CD14-positive monocyte (primary cell): ENCODE results near the gene KDM6A. TPM values are rescaled to one million over a fixed set of nuclear protein-coding genes. Genes with fewer than 3 reads are reported as not detected.

ENCODE experiments used
- DNase-seq, 3 donors: peaks; one replicate each; pipeline ENCODE4 v3.0.0-alpha.2; 2011 to 2022
- H2AFZ ChIP-seq: 2 replicates; pipeline ENCODE4 v1.6.0; 2012; ENCODE audit warnings: mild to moderate bottlenecking, low read depth, low read length, inconsistent platforms; ENCODE audit not compliant: insufficient read depth, poor library complexity, severe bottlenecking
- H3K27ac ChIP-seq, 2 donors: 1 replicate in 1 of 2; 2 replicates in 1 of 2; pipeline ENCODE4 v1.5.1; 2012 to 2013; ENCODE audit warnings: low read length in 2 of 2, control low read depth in 1 of 2, inconsistent platforms in 1 of 2, low read depth in 1 of 2, mild to moderate bottlenecking in 1 of 2
- H3K27me3 ChIP-seq, 2 donors: one replicate each; pipeline versions ENCODE4 v1.6.0 to v1.6.1; 2011 to 2013; ENCODE audit warnings: low read length in 2 of 2; ENCODE audit not compliant: control insufficient read depth in 2 of 2, insufficient read depth in 2 of 2
- H3K36me3 ChIP-seq, 2 donors: replicated peaks in 1 of 2; 1 replicate in 1 of 2; 2 replicates in 1 of 2; pipeline versions ENCODE4 v1.5.1 to v1.6.1; 2012 to 2013; ENCODE audit warnings: low read length in 2 of 2, control low read depth in 1 of 2, inconsistent platforms in 1 of 2, mild to moderate bottlenecking in 1 of 2; ENCODE audit not compliant: insufficient read depth in 2 of 2, control insufficient read depth in 1 of 2
- H3K4me1 ChIP-seq, 2 donors: 1 replicate in 1 of 2; 2 replicates in 1 of 2; pipeline versions ENCODE4 v1.5.1 to v1.6.1; 2012 to 2013; ENCODE audit warnings: low read length in 2 of 2, control low read depth in 1 of 2, inconsistent platforms in 1 of 2, mild to moderate bottlenecking in 1 of 2, moderate library complexity in 1 of 2; ENCODE audit not compliant: insufficient read depth in 2 of 2, control insufficient read depth in 1 of 2
- H3K4me2 ChIP-seq: replicated peaks from 2 replicates; pipeline ENCODE3; 2012; ENCODE audit warnings: low read length, moderate library complexity, mild to moderate bottlenecking; ENCODE audit not compliant: poor library complexity, severe bottlenecking; ENCODE audit errors: extremely low read depth
- H3K4me3 ChIP-seq, 3 experiments: fragments of 200-600 bp in 1 of 3; sonication (generic) in 1 of 3; replicated peaks in 1 of 3; 1 replicate in 2 of 3; 2 replicates in 1 of 3; pipeline ENCODE4 v1.5.1; 2011 to 2013; ENCODE audit warnings: low read length in 3 of 3, mild to moderate bottlenecking in 3 of 3, control low read depth in 2 of 3, low read depth in 2 of 3, inconsistent platforms in 1 of 3, moderate library complexity in 1 of 3
- H3K79me2 ChIP-seq: 2 replicates; pipeline ENCODE4 v1.6.0; 2012; ENCODE audit warnings: mild to moderate bottlenecking, control low read depth, inconsistent platforms, low read length, moderate library complexity; ENCODE audit not compliant: insufficient read depth
- H3K9ac ChIP-seq: 2 replicates; pipeline ENCODE4 v1.6.0; 2017; ENCODE audit warnings: low read length, mild to moderate bottlenecking; ENCODE audit not compliant: insufficient read depth, poor library complexity, severe bottlenecking
- H3K9me3 ChIP-seq, 2 donors: replicated peaks in 1 of 2; 1 replicate in 1 of 2; 2 replicates in 1 of 2; pipeline versions ENCODE4 v1.5.1 to v1.6.1; 2012 to 2013; ENCODE audit warnings: low read length in 2 of 2, control low read depth in 1 of 2; ENCODE audit not compliant: control insufficient read depth in 1 of 2, insufficient read depth in 1 of 2
- H4K20me1 ChIP-seq: 2 replicates; pipeline ENCODE4 v1.6.0; 2012; ENCODE audit warnings: mild to moderate bottlenecking, low read length, control low read depth, moderate library complexity; ENCODE audit not compliant: insufficient read depth
- H3K27ac Mint-ChIP-seq, 7 donors: one replicate each; pipeline ENCODE4 v1.8.0; 2020; ENCODE audit warnings: mild to moderate bottlenecking in 7 of 7, mixed read lengths in 7 of 7, moderate library complexity in 6 of 7, inconsistent platforms in 2 of 7
- H3K27me3 Mint-ChIP-seq, 3 donors: one replicate each; pipeline ENCODE4 v1.8.0; 2021 to 2022; ENCODE audit warnings: low read depth in 3 of 3, mild to moderate bottlenecking in 3 of 3, mixed read lengths in 3 of 3, moderate library complexity in 3 of 3, inconsistent platforms in 1 of 3
- H3K36me3 Mint-ChIP-seq, 2 donors: one replicate each; pipeline ENCODE4 v1.8.0; 2020; ENCODE audit warnings: mixed read lengths in 2 of 2, inconsistent platforms in 1 of 2, mild to moderate bottlenecking in 1 of 2
- H3K4me1 Mint-ChIP-seq: one replicate; pipeline ENCODE4 v1.8.0; 2020; ENCODE audit warnings: mild to moderate bottlenecking, mixed read lengths
- H3K4me3 Mint-ChIP-seq, 2 donors: one replicate each; pipeline ENCODE4 v1.8.0; 2020; ENCODE audit warnings: mild to moderate bottlenecking in 2 of 2, mixed read lengths in 2 of 2, moderate library complexity in 1 of 2
- H3K9me3 Mint-ChIP-seq, 7 donors: one replicate each; pipeline ENCODE4 v1.8.0; 2020 to 2022; ENCODE audit warnings: mixed read lengths in 7 of 7, mild to moderate bottlenecking in 6 of 7, moderate library complexity in 6 of 7, inconsistent platforms in 2 of 7
- CTCF ChIP-seq: fragments of 200-600 bp; IDR thresholded peaks from one replicate; pipeline ENCODE4 v1.8.0; 2022; ENCODE audit warnings: antibody characterized with exemption, mild to moderate bottlenecking
- WGBS: methylation state at CpG from one replicate; pipeline ENCODE4 v1.1.5; 2013; ENCODE audit warnings: missing lambda C conversion rate; ENCODE audit not compliant: insufficient coverage; 5-methylcytosine and 5-hydroxymethylcytosine counted together
- intact Hi-C, 2 donors: fragments of 100-400 bp; cut with micrococcal nuclease; formaldehyde crosslinking; loops; one replicate each; pipeline versions ENCODE4 v1.15.0 to v1.15.1; 2023
- polyA plus RNA-seq, 3 donors: library from polyadenylated mRNA; depleted of rRNA in 1 of 3; unstranded in 2 of 3; stranded (reverse) in 1 of 3; fragments of 300-500 nt in 2 of 3; fragments of >200 nt in 1 of 3; fragmentation: Illumina TruSeq in 2 of 3; gene quantifications; 1 replicate in 2 of 3; 2 replicates in 1 of 3; pipeline ENCODE4 v1.2.3, GENCODE V29; 2012 to 2021

The KDM6A gene
- polyA plus RNA-seq, 3 donors = 7.6 to 35.0 (median 13.8) TPM

DNA sequence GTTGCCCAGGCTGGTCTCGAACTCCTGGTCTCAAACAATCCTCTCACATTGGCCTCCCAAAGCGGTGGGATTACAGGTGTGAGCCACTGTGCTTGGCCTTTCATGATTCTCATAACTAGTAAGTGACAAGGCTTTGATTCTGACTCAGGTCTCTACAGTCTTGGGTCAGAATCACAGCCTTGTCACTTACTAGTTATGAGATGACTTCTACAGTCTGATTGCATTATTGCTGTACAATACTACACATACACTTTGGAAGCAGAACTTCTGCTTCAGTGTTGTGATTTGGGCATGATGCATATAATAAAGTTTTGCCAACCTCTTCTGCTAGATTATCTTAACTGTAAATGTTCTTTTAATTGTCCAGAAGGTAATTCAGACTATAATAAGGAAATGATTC, 123.3 kb downstream of the KDM6A start:
- Mint-ChIP-seq H3K36me3 (peaks cover 5 to 21% of the 10 kb centered on the region in 2 donors), H3K27ac (peak overlapping the region in 1 of 7 donors; percentile 75), H3K4me1 (peaks cover 41% of the 10 kb centered on the region), H3K4me3 (no peak overlapping the region), H3K27me3 (no peaks in the 10 kb centered on the region), H3K9me3 (peaks cover 0 to 1% (median 0%) of the 10 kb centered on the region in 7 donors)
- Histone ChIP-seq H3K9ac (no peak overlapping the region), H2AFZ (no peak overlapping the region), H4K20me1 (peaks cover 99% of the 10 kb centered on the region), H3K27me3 (no peaks in the 10 kb centered on the region), H3K27ac (peak overlapping the region in 1 of 2 donors; percentile 64), H3K9me3 (no peaks in the 10 kb centered on the region), H3K4me2 (no peak overlapping the region), H3K4me3 (no peak overlapping the region), H3K79me2 (peaks cover 89% of the 10 kb centered on the region), H3K4me1 (peaks cover 14 to 22% of the 10 kb centered on the region in 2 donors), H3K36me3 (peaks cover 0 to 2% of the 10 kb centered on the region in 2 donors)
- peak; percentile 3 to 12 (median 12) for DNase-seq
- no CpG with 5 or more reads among the region's 2 CpGs for WGBS
- intact Hi-C loops = no loop called here
- TF ChIP-seq CTCF = no peak

GRCh38 chrX:44997282-44997812, 124.4 kb downstream of the KDM6A start:
- peak overlapping the region; percentile 62 to 80 for H3K4me3 Mint-ChIP-seq
- H4K20me1 ChIP-seq = peaks cover 99% of the 10 kb centered on the region
- H3K36me3 ChIP-seq = peaks cover 0 to 2% of the 10 kb centered on the region in 2 donors
- peak overlapping the region; percentile 61 for H3K4me2 ChIP-seq
- H2AFZ ChIP-seq = no peak overlapping the region
- peaks cover 45% of the 10 kb centered on the region for H3K4me1 Mint-ChIP-seq
- H3K9me3 ChIP-seq = no peaks in the 10 kb centered on the region
- TF ChIP-seq CTCF = no peak
- peaks cover 89% of the 10 kb centered on the region for H3K79me2 ChIP-seq
- WGBS = 100% methylated on average over 1 of the region's 10 CpGs
- peaks cover 5 to 20% of the 10 kb centered on the region in 2 donors for H3K36me3 Mint-ChIP-seq
- peak overlapping the region in 1 of 3 experiments; percentile 60 for H3K4me3 ChIP-seq
- H3K27me3 ChIP-seq = no peaks in the 10 kb centered on the region
- intact Hi-C loops = no loop called here
- peaks cover 0 to 1% (median 0%) of the 10 kb centered on the region in 7 donors for H3K9me3 Mint-ChIP-seq
- peak in 1 of 3 donors; percentile 6 for DNase-seq
- no peaks in the 10 kb centered on the region for H3K27me3 Mint-ChIP-seq
- H3K27ac ChIP-seq = peak overlapping the region in 1 of 2 donors; percentile 64
- peaks cover 17 to 29% of the 10 kb centered on the region in 2 donors for H3K4me1 ChIP-seq
- H3K27ac Mint-ChIP-seq = peak overlapping the region in 5 of 7 donors; percentile 14 to 75 (median 46)
- no peak overlapping the region for H3K9ac ChIP-seq
